Lung (tissue), 12 donors: ENCODE results near the gene SLC11A1. TPM values are rescaled to one million over a fixed set of nuclear protein-coding genes. Genes with fewer than 3 reads are reported as not detected.

Source experiments
- ATAC-seq: fragments of 200-7000 bp; cut with Tn5 transposase; one replicate; pipeline ENCODE4 v1.9.1; 2020; ENCODE audit warnings: moderate number of reproducible peaks; ENCODE audit not compliant: insufficient read depth, low FRiP score
- DNase-seq, 3 donors: peaks; one replicate each; pipeline ENCODE4 v3.0.0-alpha.2; 2013 to 2017
- H3K27ac ChIP-seq, 2 donors: one replicate each; pipeline ENCODE4 v1.5.1; 2013; ENCODE audit warnings: mild to moderate bottlenecking in 2 of 2, moderate library complexity in 2 of 2, control low read depth in 1 of 2, inconsistent platforms in 1 of 2, low read depth in 1 of 2, low read length in 1 of 2
- H3K27me3 ChIP-seq, 3 donors: one replicate each; pipeline ENCODE4 v1.5.1; 2013; ENCODE audit warnings: low read length in 2 of 3; ENCODE audit not compliant: control insufficient read depth in 3 of 3, insufficient read depth in 3 of 3
- H3K36me3 ChIP-seq, 4 donors: one replicate each; pipeline ENCODE4 v1.5.1; 2013; ENCODE audit warnings: low read length in 4 of 4, mild to moderate bottlenecking in 1 of 4, moderate library complexity in 1 of 4; ENCODE audit not compliant: control insufficient read depth in 4 of 4, insufficient read depth in 4 of 4
- H3K4me1 ChIP-seq, 5 donors: one replicate each; pipeline ENCODE4 v1.5.1; 2013; ENCODE audit warnings: low read length in 5 of 5, mild to moderate bottlenecking in 2 of 5, moderate library complexity in 1 of 5; ENCODE audit not compliant: control insufficient read depth in 5 of 5, insufficient read depth in 5 of 5
- H3K4me3 ChIP-seq: one replicate; pipeline ENCODE4 v1.5.1; 2013; ENCODE audit warnings: mild to moderate bottlenecking, control low read depth, moderate library complexity
- H3K9ac ChIP-seq, 2 donors: one replicate each; pipeline ENCODE4 v1.5.1; 2013; ENCODE audit warnings: low read length in 2 of 2, control low read depth in 1 of 2; ENCODE audit not compliant: insufficient read depth in 1 of 2
- H3K9me3 ChIP-seq, 4 donors: one replicate each; pipeline ENCODE4 v1.5.1; 2013; ENCODE audit warnings: low read length in 3 of 4, mild to moderate bottlenecking in 1 of 4, moderate library complexity in 1 of 4; ENCODE audit not compliant: control insufficient read depth in 4 of 4, insufficient read depth in 3 of 4
- CTCF ChIP-seq: IDR thresholded peaks from 2 replicates; pipeline ENCODE4 v1.5.1; 2012; ENCODE audit warnings: mild to moderate bottlenecking; ENCODE audit errors: control extremely low read depth, extremely low read depth
- WGBS, 2 donors: extraction: QIAGEN DNeasy Blood & Tissue Kit; methylation state at CpG; one replicate each; pipeline ENCODE4 v1.1.7; 2013; 5-methylcytosine and 5-hydroxymethylcytosine counted together
- polyA plus RNA-seq, 2 donors: library from polyadenylated mRNA; stranded (reverse); fragments of 200-250 nt; gene quantifications; one replicate each; pipeline ENCODE4 v1.2.1, GENCODE V29; 2013
- total RNA-seq, 2 donors: library from RNA; depleted of rRNA in 1 of 2; stranded (reverse); fragments of >200 nt in 1 of 2; gene quantifications; one replicate each; pipeline ENCODE4 v1.2.1, GENCODE V29; 2014 to 2021
- donor health status: control.
- donor health status: control.
- donor health status: Bipolar disorder and iron deficiency.
- donor health status: healthy.
- donor health status: DM: yes; HTN: yes; CAD: no.

SLC11A1 gene
- total and polyA plus RNA-seq, 4 donors = 57.6 to 359 (median 234) TPM

GRCh38 chr2:218391202-218391601 is 9.1 kb downstream of the SLC11A1 start:
- no peaks in the 10 kb centered on the region for H3K36me3 ChIP-seq
- WGBS, 2 donors = 93 to 94% methylated on average over 22 to 23 of the region's 23 CpGs

GRCh38 chr2:218392459-218392858 is 10.4 kb downstream of the SLC11A1 start:
- 95% methylated on average over 5 of the region's 5 CpGs for WGBS, 2 donors
- no peak overlapping the region for H3K27ac ChIP-seq
- H3K27me3 ChIP-seq = no peaks in the 10 kb centered on the region
- no peaks in the 10 kb centered on the region for H3K36me3 ChIP-seq
- H3K9me3 ChIP-seq = no peaks in the 10 kb centered on the region
- H3K4me3 ChIP-seq = no peak overlapping the region
- no peak for TF ChIP-seq CTCF
- H3K4me1 ChIP-seq = peaks cover 0 to 15% (median 5%) of the 10 kb centered on the region in 5 donors
- H3K9ac ChIP-seq = no peak overlapping the region
- ATAC-seq = no peak
- no peak for DNase-seq

More at GRCh38 chr2:218391202-218391601, 9.1 kb downstream of the SLC11A1 start:
- no peaks in the 10 kb centered on the region for H3K27me3 ChIP-seq
- H3K27ac ChIP-seq = no peak overlapping the region
- H3K4me3 ChIP-seq = no peak overlapping the region
- no peak for TF ChIP-seq CTCF
- peaks cover 0 to 11% (median 3%) of the 10 kb centered on the region in 5 donors for H3K4me1 ChIP-seq
- H3K9me3 ChIP-seq = no peaks in the 10 kb centered on the region
- DNase-seq (no peak), ATAC-seq (no peak)
- no peak overlapping the region for H3K9ac ChIP-seq

- no peaks in the 10 kb centered on the region for H3K36me3 ChIP-seq
- 80% methylated on average over 16 of the region's 16 CpGs for WGBS, 2 donors
Observed at GRCh38 chr2:218392891-218393462, 10.9 kb downstream of the SLC11A1 start.

More at GRCh38 chr2:218392891-218393462, 10.9 kb downstream of the SLC11A1 start:
- H3K4me3 ChIP-seq = no peak overlapping the region
- H3K9me3 ChIP-seq = no peaks in the 10 kb centered on the region
- TF ChIP-seq CTCF = no peak
- no peak overlapping the region for H3K9ac ChIP-seq
- DNase-seq = no peak
- peaks cover 0 to 20% (median 8%) of the 10 kb centered on the region in 5 donors for H3K4me1 ChIP-seq
- H3K27ac ChIP-seq = no peak overlapping the region
- ATAC-seq = no peak
- H3K27me3 ChIP-seq = no peaks in the 10 kb centered on the region
